ENCODE data around the gene TSEN34.

TSEN34 gene

GRCh38 chr19:54196536-54196935 is 5.4 kb downstream of the TSEN34 start:
- H3K4me3 ChIP-seq (ENCODE audit: low read depth, low read length): no peak overlapping the region
- TF ChIP-seq, protein P1, sequence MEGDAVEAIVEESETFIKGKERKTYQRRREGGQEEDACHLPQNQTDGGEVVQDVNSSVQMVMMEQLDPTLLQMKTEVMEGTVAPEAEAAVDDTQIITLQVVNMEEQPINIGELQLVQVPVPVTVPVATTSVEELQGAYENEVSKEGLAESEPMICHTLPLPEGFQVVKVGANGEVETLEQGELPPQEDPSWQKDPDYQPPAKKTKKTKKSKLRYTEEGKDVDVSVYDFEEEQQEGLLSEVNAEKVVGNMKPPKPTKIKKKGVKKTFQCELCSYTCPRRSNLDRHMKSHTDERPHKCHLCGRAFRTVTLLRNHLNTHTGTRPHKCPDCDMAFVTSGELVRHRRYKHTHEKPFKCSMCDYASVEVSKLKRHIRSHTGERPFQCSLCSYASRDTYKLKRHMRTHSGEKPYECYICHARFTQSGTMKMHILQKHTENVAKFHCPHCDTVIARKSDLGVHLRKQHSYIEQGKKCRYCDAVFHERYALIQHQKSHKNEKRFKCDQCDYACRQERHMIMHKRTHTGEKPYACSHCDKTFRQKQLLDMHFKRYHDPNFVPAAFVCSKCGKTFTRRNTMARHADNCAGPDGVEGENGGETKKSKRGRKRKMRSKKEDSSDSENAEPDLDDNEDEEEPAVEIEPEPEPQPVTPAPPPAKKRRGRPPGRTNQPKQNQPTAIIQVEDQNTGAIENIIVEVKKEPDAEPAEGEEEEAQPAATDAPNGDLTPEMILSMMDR (IDR thresholded peaks at IDR 0.05; ENCODE audit: control insufficient read depth, extremely low read depth, insufficient read depth): no peak
- no peak for DNase-seq (ENCODE audit: low read depth)

DNA sequence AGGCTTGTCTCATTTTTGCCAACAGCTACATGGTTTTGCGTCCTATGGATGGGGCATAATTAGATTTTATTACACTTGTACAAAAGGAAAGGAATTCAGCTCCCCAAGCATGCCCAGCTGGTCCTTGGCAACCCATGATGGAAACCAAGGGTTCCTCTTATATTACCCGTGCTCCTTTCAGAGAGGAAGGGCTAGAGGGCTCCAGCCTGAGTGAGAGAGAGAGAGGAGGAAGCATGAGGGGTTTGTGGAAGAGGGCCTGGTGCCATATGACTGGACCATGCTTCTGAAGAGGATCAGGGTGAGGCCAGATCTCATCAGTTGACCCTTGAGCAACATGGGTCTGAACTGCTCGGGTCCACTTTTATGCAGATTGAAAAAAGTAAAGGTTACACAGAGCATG is 6.0 kb downstream of the TSEN34 start:
- no peak overlapping the region for H3K4me3 ChIP-seq (ENCODE audit: low read depth, low read length)
- TF ChIP-seq, protein P1 (IDR thresholded peaks at IDR 0.05; ENCODE audit: control insufficient read depth, extremely low read depth, insufficient read depth): no peak
- DNase-seq (ENCODE audit: low read depth): no peak

DNA sequence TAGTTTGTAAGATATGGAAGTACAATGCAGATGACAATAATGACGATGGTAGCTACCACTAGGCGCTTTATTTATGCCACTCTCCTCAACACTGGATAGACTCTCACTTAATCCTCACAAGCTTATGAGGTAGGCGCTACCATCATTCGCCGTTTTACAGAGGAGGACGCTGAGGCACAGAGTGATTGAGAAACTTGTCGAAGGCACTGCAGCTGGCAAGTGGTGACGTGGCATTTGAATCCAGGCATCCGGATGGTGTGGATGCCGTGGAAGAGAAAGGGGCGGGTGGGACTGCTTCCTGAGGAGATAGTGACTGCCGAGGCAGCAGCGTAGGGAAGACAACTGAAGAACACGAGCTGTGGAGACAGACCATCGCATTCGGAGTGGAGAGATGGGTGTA is 8.3 kb downstream of the TSEN34 start:
- no peak overlapping the region for H3K4me3 ChIP-seq (ENCODE audit: low read depth, low read length)
- no peak for DNase-seq (ENCODE audit: low read depth)
- TF ChIP-seq, protein P1 (IDR thresholded peaks at IDR 0.05; ENCODE audit: control insufficient read depth, extremely low read depth, insufficient read depth): no peak

DNA sequence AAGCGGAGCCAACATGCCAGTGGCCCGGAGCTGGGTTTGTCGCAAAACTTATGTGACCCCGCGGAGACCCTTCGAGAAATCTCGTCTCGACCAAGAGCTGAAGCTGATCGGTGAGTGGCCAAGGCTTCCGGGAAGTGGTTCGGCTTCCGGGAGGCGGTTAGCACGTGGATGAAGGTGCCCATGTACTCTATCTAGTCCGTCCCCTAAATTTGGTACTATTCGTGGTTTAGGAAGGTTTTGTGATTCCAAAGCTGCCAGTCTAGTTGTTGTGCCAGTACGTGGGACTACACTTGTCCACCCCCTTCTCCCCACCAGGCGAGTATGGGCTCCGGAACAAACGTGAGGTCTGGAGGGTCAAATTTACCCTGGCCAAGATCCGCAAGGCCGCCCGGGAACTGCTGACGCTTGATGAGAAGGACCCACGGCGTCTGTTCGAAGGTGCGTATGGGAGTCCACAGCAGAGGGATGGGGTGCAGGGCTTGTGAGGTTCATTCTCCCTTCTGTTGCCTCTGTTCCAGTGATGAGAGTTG is 10.1 kb downstream of the TSEN34 start:
- DNase-seq (ENCODE audit: low read depth): no peak
- TF ChIP-seq, protein P1 (IDR thresholded peaks at IDR 0.05; ENCODE audit: control insufficient read depth, extremely low read depth, insufficient read depth): no peak
- H3K4me3 ChIP-seq (ENCODE audit: low read depth, low read length): peak overlapping the region; percentile 72

GRCh38 chr19:54201980-54202379 is 10.9 kb downstream of the TSEN34 start:
- TF ChIP-seq, protein P1 (IDR thresholded peaks at IDR 0.05; ENCODE audit: control insufficient read depth, extremely low read depth, insufficient read depth): no peak
- peak overlapping the region; percentile 72 for H3K4me3 ChIP-seq (ENCODE audit: low read depth, low read length)
- DNase-seq (ENCODE audit: low read depth): no peak

- peak overlapping the region; percentile 72 for H3K4me3 ChIP-seq (ENCODE audit: low read depth, low read length)
- peak; percentile 68 for DNase-seq (ENCODE audit: low read depth)
- TF ChIP-seq, protein P1 (IDR thresholded peaks at IDR 0.05; ENCODE audit: control insufficient read depth, extremely low read depth, insufficient read depth): no peak
These were observed 12.1 kb downstream of the TSEN34 start for GRCh38 chr19:54203151-54203611.

Data from LNCaP clone FGC (cell line).